CD4-positive, alpha-beta T cell (primary cell): ENCODE results near the gene PHAF1. TPM values are rescaled to one million over a fixed set of nuclear protein-coding genes. Genes with fewer than 3 reads are reported as not detected.

Experiments used
- ATAC-seq: fragments of 200-7000 bp; cut with Tn5 transposase; one replicate; pipeline ENCODE4 v1.10.0; 2022; ENCODE audit warnings: mild to moderate bottlenecking; ENCODE audit not compliant: poor library complexity
- CTCF ChIA-PET: fragments of 350-600 bp; sonication (Branson Sonifier 250); formaldehyde crosslinking; loops from one replicate; lab custom pipeline; 2021; ENCODE audit warnings: antibody characterized with exemption, inconsistent platforms; lab: Charles Lee
- POLR2A ChIA-PET: fragments of 350-600 bp; sonication (Branson Sonifier 250); formaldehyde crosslinking; loops from one replicate; lab custom pipeline; 2021; ENCODE audit warnings: antibody characterized with exemption, inconsistent platforms; lab: Charles Lee
- DNase-seq, 14 experiments: peaks; one replicate each; pipeline ENCODE4 v3.0.0-alpha.2; 2013 to 2020; ENCODE audit warnings: mixed read lengths in 2 of 14
- H3K27ac ChIP-seq, 2 donors: one replicate each; pipeline versions ENCODE4 v1.5.1 to v1.7.0; 2013; ENCODE audit warnings: low read length in 2 of 2, low read depth in 1 of 2, mild to moderate bottlenecking in 1 of 2
- H3K27me3 ChIP-seq, 2 experiments: 1 replicate in 1 of 2; 2 replicates in 1 of 2; pipeline versions ENCODE4 v1.6.1 to v1.7.0; 2013; ENCODE audit warnings: low read length in 2 of 2, control low read depth in 1 of 2, mild to moderate bottlenecking in 1 of 2, moderate library complexity in 1 of 2; ENCODE audit not compliant: insufficient read depth in 2 of 2, control insufficient read depth in 1 of 2
- H3K36me3 ChIP-seq: one replicate; pipeline ENCODE4 v1.6.1; 2013; ENCODE audit warnings: low read length, control low read depth; ENCODE audit not compliant: insufficient read depth
- H3K4me1 ChIP-seq: one replicate; pipeline ENCODE4 v1.6.1; 2013; ENCODE audit warnings: low read length, control low read depth; ENCODE audit not compliant: insufficient read depth
- H3K4me3 ChIP-seq: one replicate; pipeline ENCODE4 v1.5.1; 2013; ENCODE audit warnings: mild to moderate bottlenecking, low read length, moderate library complexity
- H3K9me3 ChIP-seq, 2 experiments: 1 replicate in 1 of 2; 2 replicates in 1 of 2; pipeline versions ENCODE4 v1.6.1 to v1.7.0; 2013; ENCODE audit warnings: low read length in 2 of 2, mild to moderate bottlenecking in 2 of 2, control low read depth in 1 of 2, moderate library complexity in 1 of 2; ENCODE audit not compliant: control insufficient read depth in 1 of 2, insufficient read depth in 1 of 2
- H3K27ac Mint-ChIP-seq: one replicate; pipeline ENCODE4 v1.8.0; 2020; ENCODE audit warnings: mixed read lengths
- H3K27me3 Mint-ChIP-seq: one replicate; pipeline ENCODE4 v1.8.0; 2021; ENCODE audit warnings: mixed read lengths
- H3K36me3 Mint-ChIP-seq: one replicate; pipeline ENCODE4 v1.8.0; 2021; ENCODE audit warnings: low read depth, mixed read lengths
- H3K4me1 Mint-ChIP-seq: one replicate; pipeline ENCODE4 v1.8.0; 2021; ENCODE audit warnings: low read depth, mixed read lengths
- H3K4me3 Mint-ChIP-seq: one replicate; pipeline ENCODE4 v1.8.0; 2020; ENCODE audit warnings: mild to moderate bottlenecking, mixed read lengths
- H3K9me3 Mint-ChIP-seq: one replicate; pipeline ENCODE4 v1.8.0; 2020; ENCODE audit warnings: mixed read lengths
- CTCF ChIP-seq: fragments of 200-600 bp; IDR thresholded peaks from one replicate; pipeline ENCODE4 v1.8.0; 2022; ENCODE audit warnings: antibody characterized with exemption, mild to moderate bottlenecking
- intact Hi-C, 2 experiments: fragments of 100-400 bp; cut with DNase I in 1 of 2; cut with micrococcal nuclease in 1 of 2; formaldehyde crosslinking; loops; one replicate each; pipeline versions ENCODE4 v1.15.1 to v1.9.0; 2023 to 2025; cut with DNase I, micrococcal nuclease
- total RNA-seq, 174 experiments: library from RNA in 2 of 174; stranded (reverse) in 2 of 174; gene quantifications; one replicate each; pipeline ENCODE4 v1.2.3 and lab custom pipeline; 2021 to 2026

The PHAF1 gene
- total RNA-seq, 2 experiments from 2014 or later, result 10.6 to 10.8 TPM

- POLR2A ChIA-PET, result interaction anchor here (1.1 to 1.6 kb wide), 2 partner anchors 36 to 44 kb away, joined by 3 to 9 read pairs; partner anchors contain the start of gene TMEM208
- Histone ChIP-seq H3K27ac (peak overlapping the region in 1 of 2 donors; percentile 69), H3K4me1 (peaks cover 51% of the 10 kb centered on the region), H3K9me3 (no peaks in the 10 kb centered on the region), H3K27me3 (no peaks in the 10 kb centered on the region), H3K4me3 (peak overlapping the region; percentile 95), H3K36me3 (peaks cover 37% of the 10 kb centered on the region)
- Mint-ChIP-seq H3K27me3 (no peaks in the 10 kb centered on the region), H3K36me3 (peaks cover 40% of the 10 kb centered on the region), H3K4me1 (peaks cover 38% of the 10 kb centered on the region), H3K4me3 (peak overlapping the region; percentile 92), H3K27ac (peak overlapping the region; percentile 87), H3K9me3 (no peaks in the 10 kb centered on the region)
- TF ChIP-seq CTCF, result no peak
- intact Hi-C loops, result loop anchor here in 1 of 2 experiments (5.0 kb wide), 1 partner anchor 259 kb away; the partner anchor contains the start of gene CIAO2B
- CTCF ChIA-PET, result interaction anchor here (1.1 kb wide), 1 partner anchor 53 kb away, joined by 3 read pairs; no protein-coding TSS in a partner anchor
- ATAC-seq (no peak), DNase-seq (no peak)
These were observed 81.8 kb downstream of the PHAF1 start for GRCh38 chr16:67191411-67191994.

GRCh38 chr16:67191995-67192681 lies 82.4 kb downstream of the PHAF1 start, which contains the start of gene E2F4:
TSS of gene E2F4 (plus strand) at chr16:67192155. CDS start at chr16:67192228, 73 bp downstream.
- intact Hi-C loops, result loop anchor here (1.0 to 5.0 kb wide), 3 partner anchors 35 to 260 kb away; partner anchors contain the start of genes TMEM208 (in 2 of the 2) and CIAO2B (in 1 of the 2)
- Mint-ChIP-seq H3K27me3 (no peaks in the 10 kb centered on the region), H3K4me1 (peaks cover 43% of the 10 kb centered on the region), H3K9me3 (no peaks in the 10 kb centered on the region), H3K27ac (peak within 1 kb of the TSS; percentile 87), H3K4me3 (peak within 1 kb of the TSS; percentile 92), H3K36me3 (peaks cover 46% of the 10 kb centered on the region)
- TF ChIP-seq CTCF, result no peak
- Histone ChIP-seq H3K4me1 (peaks cover 51% of the 10 kb centered on the region), H3K9me3 (no peaks in the 10 kb centered on the region), H3K36me3 (peaks cover 43% of the 10 kb centered on the region), H3K4me3 (peak within 1 kb of the TSS; percentile 95), H3K27me3 (no peaks in the 10 kb centered on the region), H3K27ac (peak within 1 kb of the TSS; percentile 69 to 86)
- peak; percentile 88 for ATAC-seq
- CTCF ChIA-PET, result interaction anchor here (0.6 to 1.5 kb wide), 4 partner anchors 37 to 174 kb away, joined by 3 to 4 read pairs (median 4); no protein-coding TSS in a partner anchor
- DNase-seq, result peak; percentile 72 to 93 (median 82)
- POLR2A ChIA-PET, result interaction anchor here (1.1 to 1.6 kb wide), 3 partner anchors 9 to 44 kb away, joined by 3 to 9 read pairs (median 6); partner anchors contain the start of genes MATCAP1 and TMEM208

GRCh38 chr16:67192781-67193361 lies 83.1 kb downstream of the PHAF1 start:
- DNase-seq (peak in 2 of 14 experiments; percentile 40 to 44), ATAC-seq (peak; percentile 40)
- intact Hi-C loops, result loop anchor here (1.0 to 5.0 kb wide), 3 partner anchors 34 to 261 kb away; partner anchors contain the start of genes TMEM208 (in 2 of the 2) and CIAO2B (in 1 of the 2)
- no peak for TF ChIP-seq CTCF
- POLR2A ChIA-PET, result interaction anchor here (1.1 to 1.6 kb wide), 3 partner anchors 9 to 43 kb away, joined by 3 to 9 read pairs (median 6); partner anchors contain the start of genes MATCAP1 and TMEM208
- Histone ChIP-seq H3K9me3 (no peaks in the 10 kb centered on the region), H3K4me1 (peaks cover 51% of the 10 kb centered on the region), H3K36me3 (peaks cover 50% of the 10 kb centered on the region), H3K27ac (peak overlapping the region; percentile 69 to 86), H3K27me3 (no peaks in the 10 kb centered on the region), H3K4me3 (peak overlapping the region; percentile 95)
- peaks cover 54% of the 10 kb centered on the region for H3K36me3 Mint-ChIP-seq
- peaks cover 43% of the 10 kb centered on the region for H3K4me1 Mint-ChIP-seq
- H3K27ac Mint-ChIP-seq, result peak overlapping the region; percentile 87
- CTCF ChIA-PET, result interaction anchor here (0.6 to 1.5 kb wide), 5 partner anchors 8 to 175 kb away, joined by 3 to 4 read pairs (median 3); no protein-coding TSS in a partner anchor
- no peaks in the 10 kb centered on the region for H3K27me3 Mint-ChIP-seq
- H3K4me3 Mint-ChIP-seq, result peak overlapping the region; percentile 92
- no peaks in the 10 kb centered on the region for H3K9me3 Mint-ChIP-seq
